ENCODE measurements around the gene LARGE1.

DNA sequence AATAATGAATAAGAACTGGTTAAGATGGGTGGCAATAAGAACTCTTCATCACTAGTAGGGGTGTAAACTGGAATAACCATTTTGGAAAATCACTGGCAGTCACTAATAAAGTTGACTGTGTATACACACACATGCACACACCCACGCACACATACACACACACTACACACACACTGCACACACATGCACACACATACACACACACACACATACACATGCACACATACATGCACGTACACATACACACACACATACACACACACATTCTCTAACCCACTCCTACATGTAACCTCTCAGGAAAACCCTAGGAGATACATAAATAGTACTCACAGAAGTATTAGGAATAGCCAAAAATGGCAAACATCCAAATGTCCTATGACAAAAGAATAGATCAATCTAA is 455.6 kb downstream of the LARGE1 start:
- TF ChIP-seq CTCF (IDR thresholded peaks at IDR 0.05) = no peak
- TF ChIP-seq POLR2A (IDR thresholded peaks at IDR 0.05) = no peak

All from uterus (tissue), 2 donors.